Upper lobe of left lung (tissue), 4 donors: ENCODE results near the gene CABS1.

Experiments
- CTCF ChIP-seq, 6 experiments: fragments of 450-650 bp in 4 of 6; fragments of 200-600 bp in 2 of 6; sonication (generic) in 2 of 6; IDR thresholded peaks; one replicate each; pipeline ENCODE4 v1.5.1; 2016 to 2019; ENCODE audit warnings: antibody characterized with exemption in 6 of 6
- POLR2A ChIP-seq, 4 donors: fragments of 450-650 bp; IDR thresholded peaks; one replicate each; pipeline ENCODE4 v1.5.1; 2016 to 2017; ENCODE audit warnings: antibody characterized with exemption in 4 of 4, mild to moderate bottlenecking in 2 of 4
- POLR2AphosphoS5 ChIP-seq, 2 donors: sonication (generic); formaldehyde crosslinking; IDR thresholded peaks; one replicate each; pipeline ENCODE4 v1.5.1; 2017; ENCODE audit warnings: antibody characterized with exemption in 2 of 2

- TF ChIP-seq POLR2A (IDR thresholded peaks at IDR 0.05) (no peak), CTCF (IDR thresholded peaks at IDR 0.05) (no peak), POLR2AphosphoS5 (IDR thresholded peaks at IDR 0.05) (no peak)
Measured at GRCh38 chr4:70360460-70360859, 25.7 kb downstream of the CABS1 start, which contains the start of gene SMR3A.
